ENCODE results near the gene FLT4. TPM values are rescaled to one million over a fixed set of nuclear protein-coding genes. Genes with fewer than 3 reads are reported as not detected.

FLT4 gene
- total RNA-seq, 1 donor from 2014 or later = 13.1 TPM

DNA sequence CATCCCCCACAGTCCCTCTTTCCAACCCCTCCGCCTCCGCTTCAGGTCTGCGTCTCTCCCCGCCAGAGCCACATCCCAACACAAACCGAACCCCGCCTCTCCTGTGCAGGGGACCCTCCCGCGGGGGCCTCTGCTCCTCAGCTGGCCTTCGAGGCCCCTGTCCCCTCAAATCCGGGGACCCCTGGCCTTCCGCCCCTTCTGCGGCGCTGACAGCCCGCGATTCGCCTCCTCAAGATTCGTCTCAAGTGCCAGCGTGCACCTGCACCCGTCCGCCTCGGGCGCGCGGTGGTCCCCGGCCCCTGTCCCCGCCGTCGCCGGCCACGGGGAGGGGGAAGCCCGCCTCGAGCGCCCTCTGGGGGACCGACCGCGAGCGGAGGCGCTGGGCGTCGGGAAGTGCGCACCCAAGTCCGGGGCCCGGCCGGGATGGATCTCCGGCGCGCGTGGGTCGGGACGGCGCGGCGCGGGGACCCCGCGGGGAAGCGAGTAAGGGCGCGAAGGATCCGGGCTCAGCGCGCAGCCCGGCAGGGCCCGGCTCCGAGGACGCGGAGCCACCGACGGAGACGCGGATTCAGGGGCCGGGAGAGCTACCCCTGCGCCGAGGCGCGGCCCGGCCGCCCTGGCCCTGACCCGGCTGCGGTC, 623 bp downstream of the FLT4 start:
- DNase-seq (ENCODE audit: low read depth, low spot score) = peak; percentile 60
- Mint-ChIP-seq H3K27me3 (ENCODE audit: low read depth) (peaks cover 78% of the 10 kb centered on the region), H3K4me3 (peak overlapping the region; percentile 61), H3K27ac (ENCODE audit: unreplicated experiment) (no peak overlapping the region), H3K9me3 (no peaks in the 10 kb centered on the region), H3K36me3 (ENCODE audit: low read depth) (no peaks in the 10 kb centered on the region), H3K4me1 (peaks cover 13% of the 10 kb centered on the region)
- TF ChIP-seq, protein P1, sequence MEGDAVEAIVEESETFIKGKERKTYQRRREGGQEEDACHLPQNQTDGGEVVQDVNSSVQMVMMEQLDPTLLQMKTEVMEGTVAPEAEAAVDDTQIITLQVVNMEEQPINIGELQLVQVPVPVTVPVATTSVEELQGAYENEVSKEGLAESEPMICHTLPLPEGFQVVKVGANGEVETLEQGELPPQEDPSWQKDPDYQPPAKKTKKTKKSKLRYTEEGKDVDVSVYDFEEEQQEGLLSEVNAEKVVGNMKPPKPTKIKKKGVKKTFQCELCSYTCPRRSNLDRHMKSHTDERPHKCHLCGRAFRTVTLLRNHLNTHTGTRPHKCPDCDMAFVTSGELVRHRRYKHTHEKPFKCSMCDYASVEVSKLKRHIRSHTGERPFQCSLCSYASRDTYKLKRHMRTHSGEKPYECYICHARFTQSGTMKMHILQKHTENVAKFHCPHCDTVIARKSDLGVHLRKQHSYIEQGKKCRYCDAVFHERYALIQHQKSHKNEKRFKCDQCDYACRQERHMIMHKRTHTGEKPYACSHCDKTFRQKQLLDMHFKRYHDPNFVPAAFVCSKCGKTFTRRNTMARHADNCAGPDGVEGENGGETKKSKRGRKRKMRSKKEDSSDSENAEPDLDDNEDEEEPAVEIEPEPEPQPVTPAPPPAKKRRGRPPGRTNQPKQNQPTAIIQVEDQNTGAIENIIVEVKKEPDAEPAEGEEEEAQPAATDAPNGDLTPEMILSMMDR (conservative IDR thresholded peaks at IDR 0.05) = peak; percentile 47

DNA sequence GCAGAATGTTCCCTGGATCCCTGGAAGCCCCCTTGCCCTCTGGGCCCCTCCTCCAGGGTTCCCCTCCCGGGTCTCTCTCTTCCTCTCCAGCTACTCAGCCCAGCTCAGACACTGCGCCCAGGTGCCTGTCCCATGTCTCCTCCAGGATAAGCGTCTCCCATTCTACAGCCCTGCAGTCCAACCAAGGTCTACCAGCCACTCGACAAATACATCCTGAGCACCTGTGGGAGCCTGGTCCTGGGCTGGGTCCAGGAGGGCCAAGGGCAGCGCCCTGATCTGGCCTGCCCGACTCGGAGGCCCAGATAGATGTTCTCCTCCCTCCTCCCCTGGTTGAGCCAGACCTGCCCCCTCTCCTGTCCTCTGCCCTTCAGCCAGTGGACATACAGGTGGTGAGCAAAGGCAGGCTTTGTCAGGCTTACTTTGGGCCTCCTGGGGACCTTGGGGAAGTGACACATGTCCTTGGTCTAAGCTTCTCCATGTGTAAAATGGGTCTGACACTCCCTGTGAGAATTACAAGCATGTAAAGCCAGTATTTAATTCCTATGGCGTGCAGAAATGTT, 1.4 kb downstream of the FLT4 start:
- DNase-seq (ENCODE audit: low read depth, low spot score) = no peak
- H3K27ac Mint-ChIP-seq (ENCODE audit: unreplicated experiment) = no peak overlapping the region
- peak overlapping the region; percentile 61 for H3K4me3 Mint-ChIP-seq
- no peaks in the 10 kb centered on the region for H3K9me3 Mint-ChIP-seq
- peaks cover 13% of the 10 kb centered on the region for H3K4me1 Mint-ChIP-seq
- H3K27me3 Mint-ChIP-seq (ENCODE audit: low read depth) = peaks cover 82% of the 10 kb centered on the region
- TF ChIP-seq, protein P1 (conservative IDR thresholded peaks at IDR 0.05) = no peak
- no peaks in the 10 kb centered on the region for H3K36me3 Mint-ChIP-seq (ENCODE audit: low read depth)

DNA sequence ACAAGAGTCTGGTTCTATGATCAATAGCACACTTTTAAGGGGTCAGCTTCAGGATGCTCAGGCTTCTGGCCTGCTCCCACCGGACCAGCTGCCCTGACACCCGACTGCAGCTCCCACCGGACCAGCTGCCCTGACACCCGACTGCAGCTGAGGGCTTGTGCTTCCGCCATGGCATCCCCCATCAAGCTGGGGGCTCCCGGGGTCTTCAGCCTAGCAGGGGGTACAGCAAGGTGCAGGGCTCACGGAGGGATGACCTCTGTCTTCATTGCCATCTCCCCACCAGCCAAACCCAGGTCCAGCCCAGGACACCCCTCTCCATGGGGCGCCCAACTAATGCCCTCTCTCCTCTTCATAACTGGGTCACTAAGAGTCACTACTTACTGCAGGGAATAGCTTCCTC, 1.9 kb downstream of the FLT4 start:
- Mint-ChIP-seq H3K9me3 (no peaks in the 10 kb centered on the region), H3K27me3 (ENCODE audit: low read depth) (peaks cover 80% of the 10 kb centered on the region), H3K27ac (ENCODE audit: unreplicated experiment) (no peak overlapping the region), H3K4me3 (no peak overlapping the region), H3K36me3 (ENCODE audit: low read depth) (no peaks in the 10 kb centered on the region), H3K4me1 (peaks cover 13% of the 10 kb centered on the region)
- DNase-seq (ENCODE audit: low read depth, low spot score) = no peak
- TF ChIP-seq, protein P1 (conservative IDR thresholded peaks at IDR 0.05) = no peak

- DNase-seq (ENCODE audit: low read depth, low spot score) = no peak
- no peak overlapping the region for H3K27ac Mint-ChIP-seq (ENCODE audit: unreplicated experiment)
- H3K27me3 Mint-ChIP-seq (ENCODE audit: low read depth) = peaks cover 75% of the 10 kb centered on the region
- no peaks in the 10 kb centered on the region for H3K36me3 Mint-ChIP-seq (ENCODE audit: low read depth)
- no peaks in the 10 kb centered on the region for H3K9me3 Mint-ChIP-seq
- H3K4me1 Mint-ChIP-seq = peaks cover 13% of the 10 kb centered on the region
- H3K4me3 Mint-ChIP-seq = no peak overlapping the region
- TF ChIP-seq, protein P1 (conservative IDR thresholded peaks at IDR 0.05) = no peak
These were observed 2.5 kb downstream of the FLT4 start for GRCh38 chr5:180646963-180647305.

DNA sequence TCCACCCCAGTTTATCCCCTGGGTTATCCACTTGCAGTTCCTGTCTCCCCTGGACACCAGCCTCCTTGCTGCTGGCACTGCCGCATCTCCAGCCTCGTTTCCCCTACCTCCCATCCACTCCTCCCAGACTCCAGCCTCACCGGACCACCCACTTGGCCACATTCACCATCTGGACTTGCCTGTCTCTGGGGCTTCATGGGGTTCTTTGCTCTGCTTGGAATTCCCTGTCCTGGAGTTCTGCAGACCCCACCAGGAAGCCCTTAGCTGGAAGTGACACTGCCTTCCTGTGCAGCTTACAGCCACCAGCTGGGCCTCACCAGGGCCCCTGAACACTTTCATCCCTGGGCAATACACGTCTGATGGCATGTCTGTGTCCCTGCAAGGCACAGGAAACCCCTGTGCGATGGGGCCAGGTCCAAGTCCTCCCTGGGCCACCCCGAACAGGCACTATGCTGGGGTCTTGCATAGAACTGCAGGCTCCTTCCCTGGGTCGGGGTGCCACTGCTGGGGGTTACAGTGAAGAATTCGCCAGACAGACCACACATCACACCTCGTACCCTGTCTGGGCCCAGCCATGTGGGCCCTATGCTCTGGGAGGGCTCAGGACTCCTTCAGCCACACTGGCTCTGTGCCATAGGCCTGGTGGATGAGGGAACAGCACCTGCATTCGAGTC, 3.0 kb downstream of the FLT4 start:
- Mint-ChIP-seq H3K27ac (ENCODE audit: unreplicated experiment) (peak overlapping the region; percentile 36), H3K27me3 (ENCODE audit: low read depth) (peaks cover 69% of the 10 kb centered on the region), H3K4me1 (peaks cover 13% of the 10 kb centered on the region), H3K9me3 (no peaks in the 10 kb centered on the region), H3K36me3 (ENCODE audit: low read depth) (no peaks in the 10 kb centered on the region), H3K4me3 (no peak overlapping the region)
- no peak for DNase-seq (ENCODE audit: low read depth, low spot score)
- TF ChIP-seq, protein P1 (conservative IDR thresholded peaks at IDR 0.05) = no peak
